Neural progenitor cell (in vitro differentiated cells): ENCODE measurements around the gene HMGB4. TPM values are rescaled to one million over a fixed set of nuclear protein-coding genes. Genes with fewer than 3 reads are reported as not detected.

Experiments
- DNase-seq: peaks from one replicate; pipeline ENCODE4 v3.0.0-alpha.2; 2016; ENCODE audit warnings: low spot score
- H2AFZ ChIP-seq: fragments of 200-600 bp; sonication (generic); replicated peaks from 2 replicates; pipeline ENCODE4 v1.6.1; 2016; ENCODE audit warnings: antibody characterized with exemption
- H3F3A ChIP-seq: fragments of 200-600 bp; sonication (generic); 2 replicates; pipeline ENCODE4 v1.6.1; 2016; ENCODE audit warnings: antibody characterized with exemption, low read depth
- H3K27ac ChIP-seq: fragments of 200-600 bp; sonication (generic); 2 replicates; pipeline ENCODE4 v1.5.1; 2016; ENCODE audit warnings: mild to moderate bottlenecking
- H3K27me3 ChIP-seq: fragments of 200-600 bp; sonication (generic); 2 replicates; pipeline ENCODE4 v1.6.1; 2016; ENCODE audit warnings: mild to moderate bottlenecking, moderate library complexity
- H3K36me3 ChIP-seq: fragments of 200-600 bp; sonication (generic); 2 replicates; pipeline ENCODE4 v1.5.1; 2016
- H3K4me1 ChIP-seq: fragments of 200-600 bp; sonication (generic); 2 replicates; pipeline ENCODE4 v1.6.1; 2016; ENCODE audit warnings: mixed run types
- H3K4me2 ChIP-seq: fragments of 200-600 bp; sonication (generic); 2 replicates; pipeline ENCODE4 v1.6.1; 2016
- H3K4me3 ChIP-seq: fragments of 200-600 bp; sonication (generic); 2 replicates; pipeline ENCODE4 v1.5.1; 2016
- H3K79me2 ChIP-seq: fragments of 200-600 bp; sonication (generic); 2 replicates; pipeline ENCODE4 v1.6.1; 2016; ENCODE audit warnings: low read depth
- H3K9ac ChIP-seq: fragments of 200-600 bp; sonication (generic); 2 replicates; pipeline ENCODE4 v1.6.1; 2016
- H3K9me3 ChIP-seq: fragments of 200-600 bp; sonication (generic); 2 replicates; pipeline ENCODE4 v1.5.1; 2016; ENCODE audit warnings: low read depth
- H4K20me1 ChIP-seq: fragments of 200-600 bp; sonication (generic); 2 replicates; pipeline ENCODE4 v1.6.1; 2016; ENCODE audit warnings: low read depth
- H3K27ac Mint-ChIP-seq: 3 replicates; pipeline ENCODE4 v1.8.0; 2021; ENCODE audit warnings: mixed read lengths
- H3K27me3 Mint-ChIP-seq: 2 replicates; pipeline ENCODE4 v1.8.0; 2022; ENCODE audit warnings: low read depth, mild to moderate bottlenecking, inconsistent platforms, moderate library complexity, mixed read lengths; ENCODE audit not compliant: insufficient read depth
- H3K36me3 Mint-ChIP-seq: 3 replicates; pipeline ENCODE4 v1.8.0; 2021; ENCODE audit warnings: mixed read lengths
- H3K4me1 Mint-ChIP-seq: 3 replicates; pipeline ENCODE4 v1.8.0; 2021; ENCODE audit warnings: mixed read lengths
- H3K4me3 Mint-ChIP-seq: 3 replicates; pipeline ENCODE4 v1.8.0; 2021; ENCODE audit warnings: mild to moderate bottlenecking, moderate library complexity, mixed read lengths
- H3K9me3 Mint-ChIP-seq: 3 replicates; pipeline ENCODE4 v1.8.0; 2020; ENCODE audit warnings: mixed read lengths
- EZH2 ChIP-seq: fragments of 200-600 bp; sonication (generic); IDR thresholded peaks from 2 replicates; pipeline ENCODE4 v1.6.1; 2017; ENCODE audit warnings: antibody characterized with exemption, mild to moderate bottlenecking, moderate library complexity
- EZH2phosphoT487 ChIP-seq: fragments of 200-600 bp; sonication (generic); IDR thresholded peaks from 2 replicates; pipeline ENCODE4 v1.6.1; 2017; ENCODE audit warnings: antibody characterized with exemption
- total RNA-seq: library from RNA; depleted of rRNA; stranded (reverse); fragments of >200 nt; gene quantifications from 2 replicates; pipeline ENCODE4 v1.2.3, GENCODE V29; 2015; ENCODE audit warnings: low replicate concordance
- TF ChIP-seq, protein P1 (sequence below): fragments of 200-600 bp; sonication (generic); IDR thresholded peaks from 2 replicates; pipeline ENCODE4 v1.5.1; 2017; ENCODE audit warnings: antibody characterized with exemption, mild to moderate bottlenecking

HMGB4 gene
- total RNA-seq, 1 donor from 2014 or later: not detected

GRCh38 chr1:33853431-33853830 lies 10.4 kb upstream of the HMGB4 start:
- Histone ChIP-seq H4K20me1 (peaks cover 3% of the 10 kb centered on the region), H3K27ac (no peak overlapping the region), H3K4me2 (no peak overlapping the region), H3K9me3 (no peaks in the 10 kb centered on the region), H3K4me3 (no peak overlapping the region), H3K36me3 (no peaks in the 10 kb centered on the region), H3K9ac (no peak overlapping the region), H3K27me3 (no peaks in the 10 kb centered on the region), H3K4me1 (peaks cover 5% of the 10 kb centered on the region), H3K79me2 (no peaks in the 10 kb centered on the region), H2AFZ (no peak overlapping the region), H3F3A (no peaks in the 10 kb centered on the region)
- no peak for DNase-seq
- Mint-ChIP-seq H3K36me3 (no peaks in the 10 kb centered on the region), H3K9me3 (no peaks in the 10 kb centered on the region), H3K4me1 (peaks cover 16% of the 10 kb centered on the region), H3K27me3 (peaks cover 4% of the 10 kb centered on the region), H3K4me3 (no peak overlapping the region), H3K27ac (no peak overlapping the region)
- TF ChIP-seq EZH2phosphoT487 (no peak), EZH2 (no peak)
- TF ChIP-seq, protein P1, sequence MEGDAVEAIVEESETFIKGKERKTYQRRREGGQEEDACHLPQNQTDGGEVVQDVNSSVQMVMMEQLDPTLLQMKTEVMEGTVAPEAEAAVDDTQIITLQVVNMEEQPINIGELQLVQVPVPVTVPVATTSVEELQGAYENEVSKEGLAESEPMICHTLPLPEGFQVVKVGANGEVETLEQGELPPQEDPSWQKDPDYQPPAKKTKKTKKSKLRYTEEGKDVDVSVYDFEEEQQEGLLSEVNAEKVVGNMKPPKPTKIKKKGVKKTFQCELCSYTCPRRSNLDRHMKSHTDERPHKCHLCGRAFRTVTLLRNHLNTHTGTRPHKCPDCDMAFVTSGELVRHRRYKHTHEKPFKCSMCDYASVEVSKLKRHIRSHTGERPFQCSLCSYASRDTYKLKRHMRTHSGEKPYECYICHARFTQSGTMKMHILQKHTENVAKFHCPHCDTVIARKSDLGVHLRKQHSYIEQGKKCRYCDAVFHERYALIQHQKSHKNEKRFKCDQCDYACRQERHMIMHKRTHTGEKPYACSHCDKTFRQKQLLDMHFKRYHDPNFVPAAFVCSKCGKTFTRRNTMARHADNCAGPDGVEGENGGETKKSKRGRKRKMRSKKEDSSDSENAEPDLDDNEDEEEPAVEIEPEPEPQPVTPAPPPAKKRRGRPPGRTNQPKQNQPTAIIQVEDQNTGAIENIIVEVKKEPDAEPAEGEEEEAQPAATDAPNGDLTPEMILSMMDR: no peak

- Histone ChIP-seq H3K4me3 (no peak overlapping the region), H4K20me1 (peaks cover 3% of the 10 kb centered on the region), H3K27me3 (no peaks in the 10 kb centered on the region), H3F3A (no peaks in the 10 kb centered on the region), H3K4me1 (peaks cover 5% of the 10 kb centered on the region), H3K4me2 (no peak overlapping the region), H2AFZ (no peak overlapping the region), H3K9ac (no peak overlapping the region), H3K9me3 (no peaks in the 10 kb centered on the region), H3K27ac (no peak overlapping the region), H3K36me3 (no peaks in the 10 kb centered on the region), H3K79me2 (no peaks in the 10 kb centered on the region)
- DNase-seq: no peak
- Mint-ChIP-seq H3K27me3 (peaks cover 4% of the 10 kb centered on the region), H3K27ac (no peak overlapping the region), H3K9me3 (no peaks in the 10 kb centered on the region), H3K36me3 (no peaks in the 10 kb centered on the region), H3K4me1 (peaks cover 16% of the 10 kb centered on the region), H3K4me3 (no peak overlapping the region)
- TF ChIP-seq EZH2phosphoT487 (no peak), EZH2 (no peak)
- TF ChIP-seq, protein P1: no peak
These were observed 9.8 kb upstream of the HMGB4 start for GRCh38 chr1:33854091-33854490.

DNA sequence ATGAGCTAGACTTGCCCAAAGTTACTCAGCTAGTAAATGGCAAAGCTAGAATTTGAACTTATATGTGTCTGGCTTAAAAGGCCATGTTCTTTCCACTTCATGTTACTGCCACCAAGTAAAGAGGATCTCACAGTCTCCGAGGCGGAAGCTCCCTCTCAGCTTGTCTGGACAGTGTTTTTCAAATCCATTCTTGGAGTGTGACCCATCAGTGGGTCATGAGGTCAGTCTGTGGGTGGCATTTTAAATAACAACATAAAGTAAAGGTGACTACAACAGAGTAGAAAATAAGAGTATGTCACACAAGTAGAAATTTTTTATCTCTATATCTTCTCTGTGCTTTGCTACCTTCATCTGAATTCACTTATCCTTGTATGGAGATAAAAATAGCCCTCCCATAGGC lies 3.2 kb upstream of the HMGB4 start:
- Histone ChIP-seq H4K20me1 (no peaks in the 10 kb centered on the region), H3K27ac (no peak overlapping the region), H3K4me1 (no peaks in the 10 kb centered on the region), H2AFZ (no peak overlapping the region), H3K4me3 (no peak overlapping the region), H3K79me2 (no peaks in the 10 kb centered on the region), H3K9me3 (no peaks in the 10 kb centered on the region), H3K27me3 (no peaks in the 10 kb centered on the region), H3K4me2 (no peak overlapping the region), H3K9ac (no peak overlapping the region), H3F3A (no peaks in the 10 kb centered on the region), H3K36me3 (no peaks in the 10 kb centered on the region)
- no peak for DNase-seq
- Mint-ChIP-seq H3K4me1 (no peaks in the 10 kb centered on the region), H3K36me3 (no peaks in the 10 kb centered on the region), H3K4me3 (no peak overlapping the region), H3K9me3 (no peaks in the 10 kb centered on the region), H3K27me3 (peaks cover 6% of the 10 kb centered on the region), H3K27ac (no peak overlapping the region)
- TF ChIP-seq EZH2phosphoT487: no peak
- no peak for TF ChIP-seq EZH2

- TF ChIP-seq EZH2phosphoT487: no peak
- TF ChIP-seq, protein P1: no peak
- no peak for TF ChIP-seq EZH2
- H3K27me3 Mint-ChIP-seq: peaks cover 4% of the 10 kb centered on the region
These were observed 846 bp downstream of the HMGB4 start for GRCh38 chr1:33864460-33865389.

More at GRCh38 chr1:33864460-33865389, 846 bp downstream of the HMGB4 start:
- Histone ChIP-seq H3K9ac (no peak overlapping the region), H3F3A (peaks cover 7% of the 10 kb centered on the region), H2AFZ (no peak overlapping the region), H3K4me1 (peaks cover 7% of the 10 kb centered on the region), H3K27ac (no peak overlapping the region), H4K20me1 (no peaks in the 10 kb centered on the region), H3K4me3 (no peak overlapping the region), H3K27me3 (peaks cover 20% of the 10 kb centered on the region), H3K36me3 (no peaks in the 10 kb centered on the region), H3K9me3 (no peaks in the 10 kb centered on the region), H3K4me2 (no peak overlapping the region), H3K79me2 (no peaks in the 10 kb centered on the region)
- H3K4me1 Mint-ChIP-seq: no peaks in the 10 kb centered on the region
- no peaks in the 10 kb centered on the region for H3K36me3 Mint-ChIP-seq
- no peak overlapping the region for H3K4me3 Mint-ChIP-seq
- DNase-seq: no peak
- peaks cover 5% of the 10 kb centered on the region for H3K9me3 Mint-ChIP-seq
- peak overlapping the region; percentile 57 for H3K27ac Mint-ChIP-seq
